Measurements from ENCODE around the gene CADPS. TPM values are rescaled to one million over a fixed set of nuclear protein-coding genes. Genes with fewer than 3 reads are reported as not detected.

Gene CADPS
- total RNA-seq, 4 donors from 2014 or later, result 2.2 to 6.9 TPM; not detected in 2

DNA sequence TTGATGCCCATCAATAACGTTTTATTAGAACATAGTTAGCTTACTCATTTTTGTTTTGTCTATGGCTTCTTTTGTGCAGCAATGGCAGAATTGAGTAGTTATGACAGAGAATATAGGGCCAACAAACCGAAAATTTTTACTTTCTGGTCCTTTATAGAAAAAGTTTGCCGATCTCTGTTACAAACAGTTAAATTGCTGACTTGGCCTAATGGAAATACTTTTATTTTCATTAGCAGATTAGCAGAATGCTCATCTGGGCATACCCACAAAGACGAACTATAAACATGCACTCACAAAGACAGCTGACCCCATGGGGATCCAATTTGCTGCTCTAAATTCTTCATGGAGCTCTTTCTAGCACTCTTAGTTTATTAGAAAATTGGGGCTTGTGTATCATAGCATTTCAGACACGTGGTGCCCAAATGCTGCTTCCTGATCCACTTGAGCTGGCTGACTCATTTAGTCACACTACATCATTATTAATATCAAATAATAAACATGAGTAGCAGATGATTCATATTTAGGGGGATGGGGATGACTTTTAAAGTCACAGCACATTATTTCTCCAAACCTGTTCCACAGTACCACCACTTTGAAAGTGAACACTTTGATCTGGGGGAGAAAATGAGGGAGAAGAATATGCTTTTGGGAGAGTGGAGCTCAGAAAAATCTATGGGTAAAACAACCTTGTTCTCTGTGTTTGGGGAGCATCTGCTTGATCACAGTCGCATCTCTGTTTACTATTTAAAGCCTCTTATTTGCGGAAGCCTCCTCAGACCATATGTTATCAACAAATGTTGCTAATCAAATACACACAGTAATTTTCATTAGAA lies 273.8 kb downstream of the CADPS start:
- intact Hi-C loops (cut with DNase I; ENCODE audit: low total_unique reads), result loop anchor here (2.0 kb wide), 1 partner anchor 43 kb away; no protein-coding TSS in a partner anchor
- WGBS, 2 donors, result 52 to 53% methylated on average over 7 of the region's 7 CpGs
- peak in 1 of 2 donors; percentile 52 for DNase-seq (ENCODE audit: low spot score in 2 of 2)
- no peak overlapping the region for H3K4me3 ChIP-seq (ENCODE audit: low read depth, poor library complexity, severe bottlenecking)
- no peak for TF ChIP-seq POLR2A (IDR thresholded peaks at IDR 0.05)
- TF ChIP-seq, protein P1, sequence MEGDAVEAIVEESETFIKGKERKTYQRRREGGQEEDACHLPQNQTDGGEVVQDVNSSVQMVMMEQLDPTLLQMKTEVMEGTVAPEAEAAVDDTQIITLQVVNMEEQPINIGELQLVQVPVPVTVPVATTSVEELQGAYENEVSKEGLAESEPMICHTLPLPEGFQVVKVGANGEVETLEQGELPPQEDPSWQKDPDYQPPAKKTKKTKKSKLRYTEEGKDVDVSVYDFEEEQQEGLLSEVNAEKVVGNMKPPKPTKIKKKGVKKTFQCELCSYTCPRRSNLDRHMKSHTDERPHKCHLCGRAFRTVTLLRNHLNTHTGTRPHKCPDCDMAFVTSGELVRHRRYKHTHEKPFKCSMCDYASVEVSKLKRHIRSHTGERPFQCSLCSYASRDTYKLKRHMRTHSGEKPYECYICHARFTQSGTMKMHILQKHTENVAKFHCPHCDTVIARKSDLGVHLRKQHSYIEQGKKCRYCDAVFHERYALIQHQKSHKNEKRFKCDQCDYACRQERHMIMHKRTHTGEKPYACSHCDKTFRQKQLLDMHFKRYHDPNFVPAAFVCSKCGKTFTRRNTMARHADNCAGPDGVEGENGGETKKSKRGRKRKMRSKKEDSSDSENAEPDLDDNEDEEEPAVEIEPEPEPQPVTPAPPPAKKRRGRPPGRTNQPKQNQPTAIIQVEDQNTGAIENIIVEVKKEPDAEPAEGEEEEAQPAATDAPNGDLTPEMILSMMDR (IDR thresholded peaks at IDR 0.05), result no peak

DNA sequence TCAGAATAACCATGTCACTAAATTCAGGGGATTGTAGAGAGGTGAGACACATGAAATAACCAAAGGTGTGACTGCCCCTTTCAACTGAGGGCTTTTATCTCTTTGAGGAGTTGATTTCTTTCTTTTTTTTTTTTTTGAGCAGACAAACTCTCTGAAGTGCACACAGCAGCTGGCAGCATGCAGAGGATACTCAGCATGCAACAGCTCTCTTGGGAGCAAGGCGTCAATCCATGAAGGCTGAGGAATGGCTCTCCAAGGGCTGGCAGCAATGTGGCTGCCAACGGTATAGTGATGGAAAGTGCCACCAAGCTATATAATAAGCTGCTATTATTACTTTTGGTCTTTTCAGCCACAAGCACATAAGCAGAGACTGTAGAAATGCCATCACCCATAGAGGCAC lies 275.2 kb downstream of the CADPS start:
- no peak overlapping the region for H3K4me3 ChIP-seq (ENCODE audit: low read depth, poor library complexity, severe bottlenecking)
- 52 to 72% methylated on average over 2 of the region's 2 CpGs for WGBS, 2 donors
- TF ChIP-seq, protein P1 (IDR thresholded peaks at IDR 0.05), result no peak
- TF ChIP-seq POLR2A (IDR thresholded peaks at IDR 0.05), result no peak
- DNase-seq (ENCODE audit: low spot score in 2 of 2), result no peak
- intact Hi-C loops (cut with DNase I; ENCODE audit: low total_unique reads), result loop anchor here (2.0 kb wide), 1 partner anchor 45 kb away; no protein-coding TSS in a partner anchor

DNA sequence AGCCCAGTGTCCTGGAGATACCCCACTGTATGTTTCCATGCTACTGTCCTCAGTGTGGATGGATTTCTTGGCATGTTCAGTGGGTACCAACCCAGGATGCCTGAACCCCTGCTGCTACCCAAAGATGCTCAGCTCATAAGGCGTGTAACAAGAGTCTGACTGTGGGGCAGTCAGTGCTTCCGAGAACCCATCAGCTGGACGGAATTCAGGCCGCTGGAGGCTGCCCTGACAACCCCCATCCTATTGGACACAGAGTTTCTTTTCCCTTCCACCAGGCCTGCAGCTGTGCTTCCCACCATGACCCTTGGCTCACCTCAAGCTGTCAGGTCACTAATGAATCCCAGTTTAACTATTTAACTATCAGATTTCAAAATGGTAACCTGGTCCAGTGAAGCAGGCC lies 277.7 kb downstream of the CADPS start:
- no peak for DNase-seq (ENCODE audit: low spot score in 2 of 2)
- TF ChIP-seq POLR2A (IDR thresholded peaks at IDR 0.05), result no peak
- TF ChIP-seq, protein P1 (IDR thresholded peaks at IDR 0.05), result no peak
- no peak overlapping the region for H3K4me3 ChIP-seq (ENCODE audit: low read depth, poor library complexity, severe bottlenecking)
- 90 to 93% methylated on average over 4 of the region's 4 CpGs for WGBS, 2 donors
- intact Hi-C loops (cut with DNase I; ENCODE audit: low total_unique reads), result no loop called here

DNA sequence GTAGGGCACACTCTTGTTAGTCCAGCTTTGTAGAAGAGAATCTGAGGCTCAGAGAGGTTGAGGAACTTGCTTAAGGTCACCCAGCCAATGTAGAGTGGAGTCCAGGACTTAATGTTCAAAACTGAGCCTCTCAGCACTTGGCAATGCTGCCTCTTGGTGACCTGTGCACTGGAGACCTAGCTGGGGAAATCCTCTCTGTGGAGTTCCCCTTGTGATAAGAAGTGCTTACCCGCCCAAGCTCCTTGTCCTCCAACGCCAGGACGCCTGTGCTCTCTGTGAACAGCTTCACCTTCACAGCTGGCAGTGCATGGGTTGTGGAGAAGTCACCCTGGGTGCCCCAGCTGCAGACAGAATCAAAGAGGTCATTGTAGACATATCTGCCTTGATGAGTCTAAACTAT lies 282.8 kb downstream of the CADPS start:
- H3K4me3 ChIP-seq (ENCODE audit: low read depth, poor library complexity, severe bottlenecking), result no peak overlapping the region
- TF ChIP-seq, protein P1 (IDR thresholded peaks at IDR 0.05), result no peak
- TF ChIP-seq POLR2A (IDR thresholded peaks at IDR 0.05), result no peak
- no peak for DNase-seq (ENCODE audit: low spot score in 2 of 2)
- WGBS, 2 donors, result 64 to 83% methylated on average over 3 of the region's 3 CpGs
- intact Hi-C loops (cut with DNase I; ENCODE audit: low total_unique reads), result no loop called here

DNA sequence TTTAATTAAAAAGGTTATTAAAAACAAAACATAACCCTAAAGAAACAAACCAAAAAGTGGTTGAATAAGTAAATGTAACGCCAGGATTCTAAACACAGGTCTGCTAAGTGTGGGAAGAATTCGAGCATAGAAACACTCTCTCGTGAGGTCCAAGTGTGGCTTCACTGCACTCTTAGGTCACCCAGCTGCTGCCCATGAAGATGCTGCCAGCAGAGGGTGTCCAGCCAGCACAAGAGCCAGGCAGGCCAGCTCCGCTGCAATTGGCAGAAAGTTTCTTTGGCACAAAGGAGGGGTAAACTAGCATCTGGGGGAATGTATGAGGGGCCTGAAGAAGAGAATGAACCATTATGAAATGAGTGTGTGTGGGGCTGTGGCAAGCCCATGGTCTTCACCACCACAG lies 286.1 kb downstream of the CADPS start:
- intact Hi-C loops (cut with DNase I; ENCODE audit: low total_unique reads), result no loop called here
- 86 to 90% methylated on average over 4 of the region's 4 CpGs for WGBS, 2 donors
- DNase-seq (ENCODE audit: low spot score in 2 of 2), result no peak
- no peak overlapping the region for H3K4me3 ChIP-seq (ENCODE audit: low read depth, poor library complexity, severe bottlenecking)
- TF ChIP-seq, protein P1 (IDR thresholded peaks at IDR 0.05), result no peak
- TF ChIP-seq POLR2A (IDR thresholded peaks at IDR 0.05), result no peak
